ENCODE measurements around the gene CCDC71.

Gene CCDC71

DNA sequence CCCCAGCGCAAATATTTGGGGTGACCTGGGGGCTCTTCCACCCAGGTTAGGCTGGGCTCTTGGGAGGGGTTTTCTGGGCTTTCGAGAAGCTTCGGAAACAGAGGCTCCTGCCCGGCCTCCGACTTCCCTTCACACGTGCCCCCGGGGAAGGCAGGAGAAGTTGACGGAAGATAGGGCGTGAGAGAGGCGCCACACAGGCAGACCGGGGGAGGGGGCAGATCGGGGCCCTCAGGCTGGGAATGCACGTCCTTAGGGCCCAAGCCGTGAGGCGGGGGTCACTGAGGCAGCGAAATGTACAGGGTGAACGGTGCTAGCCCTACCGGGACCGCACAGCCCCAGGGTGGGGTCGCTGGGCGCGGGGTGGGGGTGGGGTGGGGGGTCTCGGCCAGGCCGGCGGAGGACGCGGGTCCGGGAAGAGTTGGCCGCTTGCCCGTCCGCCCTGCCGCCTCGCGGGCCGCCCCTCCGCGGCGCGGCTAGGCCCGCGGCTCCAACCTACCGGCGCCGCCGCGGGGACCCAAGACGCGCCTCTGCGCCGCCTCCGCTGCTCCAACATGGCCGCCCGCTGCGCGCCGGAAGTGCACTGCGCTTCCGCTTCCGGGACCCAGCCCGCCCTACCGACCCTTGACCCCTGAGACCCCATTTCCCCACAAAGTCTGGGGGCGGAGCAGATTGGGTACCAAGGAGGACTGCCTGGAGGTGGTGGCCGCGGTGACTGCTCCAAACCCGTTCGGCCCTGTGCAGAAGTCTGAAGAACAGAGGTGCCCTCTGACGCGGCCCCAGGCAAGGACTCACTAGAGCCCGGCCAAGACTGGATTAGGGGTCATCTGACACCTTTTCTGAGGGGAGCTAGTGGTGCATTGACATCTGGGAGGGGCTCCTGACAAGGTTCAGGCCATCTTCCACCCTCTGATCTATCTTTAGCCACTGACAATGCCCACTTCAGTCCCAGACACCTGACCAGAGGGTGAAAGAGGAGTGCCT, at the start of gene CCDC71:
Gene CCDC71 (minus strand): TSS at position 561 of the 981 bp plus-strand sequence. CDS start 2,123 bp downstream, outside the sequence.
- peak; percentile 56 to 70 (median 61) for DNase-seq

DNA sequence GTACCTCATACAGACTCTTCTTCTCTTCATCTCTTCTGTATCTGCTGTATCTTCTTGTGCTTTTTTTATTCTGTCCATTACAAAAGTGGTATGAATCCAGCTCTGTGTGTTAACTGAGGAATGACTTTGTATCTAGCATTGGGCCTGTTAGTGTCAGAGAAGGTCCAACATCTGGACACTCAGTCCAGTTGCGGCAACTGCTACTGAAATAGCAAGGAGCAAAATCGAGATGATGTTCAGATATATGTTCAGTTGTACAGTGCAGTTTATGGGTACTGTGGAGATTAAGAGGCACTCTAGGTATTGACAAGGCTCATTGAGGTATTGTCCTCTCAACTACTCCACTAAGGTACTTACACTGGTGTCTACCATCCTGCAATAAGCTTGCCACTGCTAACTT, 47.9 kb upstream of the CCDC71 start:
- DNase-seq: no peak

DNA sequence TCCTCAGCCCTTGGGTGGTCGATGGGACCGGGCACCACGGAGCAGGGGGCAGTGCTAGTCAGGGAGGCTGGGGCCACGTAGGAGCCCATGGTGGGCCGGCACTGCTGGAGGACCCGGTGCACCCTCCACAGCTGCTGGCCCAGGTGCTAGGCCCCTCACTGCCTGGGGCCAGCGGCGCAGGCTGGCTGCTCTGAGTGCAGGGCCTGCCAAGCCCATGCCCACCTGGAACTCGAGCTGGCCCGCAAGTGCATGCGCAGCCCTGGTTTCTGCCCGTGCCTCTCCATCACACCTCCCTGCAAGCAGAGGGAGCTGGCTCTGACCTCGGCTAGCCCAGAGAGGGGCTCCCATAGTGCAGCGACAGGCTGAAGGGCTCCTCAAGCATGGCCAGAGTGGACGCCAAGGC, 47.4 kb upstream of the CCDC71 start:
- DNase-seq: no peak

DNA sequence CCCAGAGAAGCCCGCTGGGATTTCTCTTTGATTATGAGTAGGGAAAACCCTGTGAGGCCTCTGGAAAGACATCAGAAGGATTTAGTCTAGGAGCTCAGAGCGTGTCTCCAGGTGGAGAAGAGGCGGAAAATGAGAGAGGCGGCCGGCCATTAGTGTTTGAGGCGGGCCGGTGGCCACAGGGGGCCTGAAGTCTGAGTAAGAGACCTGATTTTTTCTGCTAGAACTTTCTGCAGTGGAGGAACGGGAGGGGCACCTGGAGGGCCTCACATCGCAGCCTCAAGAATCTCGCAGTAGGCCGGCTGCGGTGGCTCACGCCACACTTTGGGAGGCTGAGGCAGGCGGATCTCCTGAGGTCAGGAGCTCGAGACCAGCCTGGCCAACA, 33.8 kb upstream of the CCDC71 start:
- no peak for DNase-seq

DNA sequence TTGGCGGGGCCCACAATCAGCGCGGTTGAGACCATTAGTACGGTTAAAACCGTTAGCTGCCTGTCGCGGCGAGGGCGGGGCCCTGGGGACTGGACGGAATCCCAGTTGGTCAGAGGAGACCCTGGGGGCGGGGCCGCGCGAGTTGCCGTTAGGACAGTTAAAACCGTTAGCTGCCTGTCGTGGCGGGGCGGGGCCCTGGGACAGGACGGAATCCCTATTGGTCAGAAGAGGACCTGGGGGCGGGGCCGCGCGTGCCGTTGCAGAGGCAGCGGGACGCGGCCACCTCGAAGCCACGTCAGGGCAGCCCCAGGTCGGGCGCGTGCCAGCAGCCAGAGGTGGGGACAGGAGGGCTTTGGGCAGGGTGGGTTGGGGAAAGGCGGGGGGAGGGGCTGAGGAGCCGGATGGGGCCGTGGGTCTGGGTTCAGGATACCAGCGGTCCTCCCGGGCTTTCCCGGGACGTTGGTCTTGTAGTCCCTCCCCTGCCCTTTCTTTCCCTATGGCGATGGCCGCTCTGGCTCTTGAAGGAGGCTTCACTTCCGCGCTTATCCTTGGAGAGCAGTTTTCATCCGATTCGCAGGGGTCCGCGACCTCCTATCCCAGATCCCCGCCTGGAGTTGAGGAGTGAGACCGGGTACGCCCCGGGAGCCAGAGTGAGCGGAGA, 33.2 kb upstream of the CCDC71 start:
- DNase-seq: no peak

DNA sequence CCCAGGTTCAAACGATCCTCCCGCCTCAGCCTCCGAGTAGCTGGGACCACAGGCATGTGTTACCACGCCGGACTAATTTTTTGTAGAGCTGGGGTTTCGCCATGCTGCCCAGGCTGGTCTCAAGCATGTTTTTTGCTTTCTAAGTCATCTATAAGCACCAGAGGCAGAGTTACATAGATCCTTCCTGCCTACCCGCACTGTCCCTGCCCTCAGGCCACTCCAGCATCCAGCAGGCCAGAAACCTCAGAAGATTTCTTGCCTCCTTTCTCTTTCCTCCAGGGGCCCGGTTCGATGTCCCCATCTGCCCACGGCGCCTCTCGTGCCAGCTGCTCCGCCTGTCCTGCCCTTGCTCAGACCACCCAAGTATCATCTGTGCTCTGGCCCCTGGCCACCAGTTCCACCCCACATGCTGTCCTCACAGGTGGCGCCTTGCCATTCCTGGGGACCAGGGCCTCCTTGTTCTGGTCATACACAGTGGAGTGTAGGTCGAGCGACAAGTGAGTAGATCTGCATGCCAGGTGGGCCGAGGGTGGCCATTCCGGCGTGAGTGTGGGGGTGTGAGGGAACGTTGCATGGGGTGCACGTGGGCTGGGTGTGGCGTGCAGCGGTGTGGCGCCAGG, 32.6 kb upstream of the CCDC71 start:
- DNase-seq: no peak

DNA sequence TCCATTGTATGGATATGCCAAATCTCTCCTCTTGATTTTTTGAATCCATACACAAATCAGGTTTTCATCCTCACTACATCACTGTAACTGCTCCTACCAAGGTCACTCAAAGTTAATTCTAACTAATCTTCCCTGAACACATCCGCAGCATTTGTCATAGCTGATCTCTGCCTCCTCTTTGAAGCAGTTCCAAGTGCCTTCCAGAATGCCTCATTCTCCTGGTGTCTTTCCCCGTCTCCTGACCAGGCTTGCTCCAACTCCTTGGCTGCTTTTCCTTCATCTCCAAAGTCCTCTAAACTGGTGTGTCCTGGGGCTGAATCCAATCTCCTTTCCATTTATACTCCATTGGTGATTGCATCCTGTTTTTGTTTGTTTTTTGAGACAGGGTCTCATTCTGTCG, 32.0 kb upstream of the CCDC71 start:
- DNase-seq: no peak

DNA sequence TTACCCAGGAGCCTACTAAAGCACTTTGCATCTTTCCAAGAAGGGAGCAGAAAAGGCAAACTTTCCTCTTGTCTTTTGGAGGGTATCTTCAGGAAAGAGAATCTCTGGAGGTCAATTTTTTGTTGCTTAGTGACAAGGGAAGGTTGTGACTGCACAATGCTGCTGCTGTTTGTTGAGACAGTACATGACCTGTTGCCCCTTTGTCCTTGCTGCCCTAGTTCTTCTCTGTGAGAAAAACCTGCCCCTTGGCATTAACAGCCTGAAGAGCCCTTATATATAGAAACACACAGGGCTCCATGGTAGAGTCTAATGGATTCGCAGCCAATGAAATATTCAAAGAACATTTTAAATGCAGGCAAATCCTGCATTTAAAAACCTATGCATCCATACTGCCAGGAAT, 25.6 kb upstream of the CCDC71 start:
- no peak for DNase-seq

DNA sequence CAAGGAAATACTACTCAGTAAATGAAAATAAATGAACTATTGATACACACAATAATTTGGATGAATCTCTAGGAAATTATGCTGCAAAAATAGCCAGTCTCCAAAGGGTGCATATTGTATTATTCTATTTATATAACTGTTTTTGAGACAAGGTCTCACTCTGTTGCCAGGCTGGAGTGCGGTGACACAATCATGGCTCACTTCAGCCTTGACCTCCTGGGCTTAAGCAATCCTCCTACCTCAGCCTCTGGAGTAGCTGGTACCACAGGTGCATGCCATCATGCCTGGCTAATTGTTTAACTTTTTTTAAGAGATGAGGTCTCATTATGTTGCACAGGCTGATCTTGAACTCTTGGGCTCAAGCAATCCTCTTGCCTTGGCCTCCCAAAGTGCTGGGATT, 17.7 kb upstream of the CCDC71 start:
- no peak for DNase-seq

DNA sequence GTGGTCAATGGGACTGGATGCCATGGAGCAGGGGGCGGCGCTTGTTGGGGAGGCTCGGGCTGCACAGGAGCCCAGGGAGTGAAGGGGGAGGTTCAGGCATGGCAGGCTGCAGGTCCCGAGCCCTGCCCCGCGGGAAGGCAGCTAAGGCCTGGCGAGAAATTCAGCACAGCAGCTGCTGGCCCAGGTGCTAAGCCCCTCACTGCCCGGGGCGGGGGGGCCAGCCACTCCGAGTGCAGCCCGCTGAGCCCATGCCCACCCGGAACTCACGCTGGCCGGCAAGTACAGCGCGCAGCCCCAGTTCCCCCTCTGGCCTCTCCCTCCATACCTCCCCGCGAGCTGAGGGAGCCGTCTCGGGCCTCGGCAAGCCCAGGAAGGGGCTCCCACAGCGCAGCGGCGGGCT, 16.6 kb upstream of the CCDC71 start:
- DNase-seq: no peak

DNA sequence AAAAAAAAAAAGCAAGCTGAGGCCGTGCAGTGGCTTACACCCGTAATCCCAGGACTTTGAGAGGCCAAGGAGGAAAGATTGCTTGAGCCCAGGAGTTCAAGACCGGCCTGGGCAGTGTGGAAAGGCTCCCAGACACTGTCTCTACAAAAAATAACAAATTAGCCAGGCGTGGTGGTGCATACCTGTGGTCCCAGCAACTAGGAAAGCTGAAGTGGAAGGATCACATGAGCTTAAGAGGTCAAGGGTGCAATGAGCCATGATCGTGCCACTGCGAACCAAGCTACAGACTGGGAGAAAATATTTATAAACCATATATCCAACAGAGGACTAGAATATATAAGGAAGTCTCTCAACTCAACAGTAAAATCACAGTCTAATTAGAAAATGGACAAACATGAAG, 15.2 kb upstream of the CCDC71 start:
- DNase-seq: no peak

DNA sequence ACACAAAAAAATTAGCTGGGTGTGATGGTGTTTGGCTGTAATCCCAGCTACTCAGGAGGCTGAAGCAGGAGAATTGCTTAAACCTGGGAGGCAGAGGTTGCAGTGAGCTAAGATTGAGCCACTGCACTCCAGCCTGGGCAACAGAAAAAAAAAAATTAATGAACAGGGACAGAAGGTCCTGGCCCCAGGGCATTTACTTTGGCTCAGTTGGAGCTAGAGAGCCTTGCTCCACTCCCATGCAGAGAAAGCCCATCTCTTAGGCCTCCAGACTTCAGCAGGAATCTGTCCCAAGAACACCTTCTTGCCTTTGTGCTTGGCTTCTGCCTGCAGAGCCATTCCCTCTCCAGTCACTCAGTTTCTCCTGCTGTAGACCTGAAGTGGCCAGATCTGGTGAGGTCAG, 14.0 kb upstream of the CCDC71 start:
- DNase-seq: no peak

DNA sequence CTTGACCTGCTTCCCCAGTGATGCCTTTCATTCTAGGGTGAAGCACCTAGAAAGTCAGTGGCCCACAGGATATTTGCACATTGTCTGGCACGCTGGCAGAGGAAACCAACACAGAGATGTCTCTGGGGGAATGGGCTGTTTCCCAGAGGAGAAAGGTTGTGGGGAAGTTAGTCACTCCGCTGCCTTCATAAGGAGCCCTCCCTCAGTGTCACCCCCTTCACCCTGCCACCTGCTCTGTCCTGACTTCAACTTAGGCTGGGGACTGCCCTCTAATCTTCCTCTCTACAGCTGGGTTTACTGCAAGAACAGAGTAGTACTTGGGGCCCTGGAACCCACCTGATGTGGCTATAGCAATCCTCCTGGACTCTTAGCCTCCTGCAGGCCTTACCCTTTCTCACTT, 10.9 kb upstream of the CCDC71 start:
- DNase-seq: no peak

DNA sequence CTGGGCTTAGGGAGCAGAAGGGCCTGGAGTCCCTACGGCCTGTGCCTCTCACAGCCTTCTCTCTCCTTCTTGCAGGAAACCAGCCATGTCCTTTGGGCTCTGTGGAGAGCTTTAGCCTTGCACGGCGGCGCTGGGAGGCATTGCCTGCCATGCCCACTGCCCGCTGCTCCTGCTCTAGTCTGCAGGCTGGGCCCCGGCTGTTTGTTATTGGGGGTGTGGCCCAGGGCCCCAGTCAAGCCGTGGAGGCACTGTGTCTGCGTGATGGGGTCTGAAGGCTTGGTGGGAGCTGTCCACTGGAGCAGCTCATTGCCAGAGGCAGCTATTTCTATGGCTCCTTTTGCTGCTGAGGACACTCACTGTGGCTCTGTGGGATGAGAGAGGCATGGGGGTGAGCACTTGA, 9.4 kb upstream of the CCDC71 start:
- DNase-seq: no peak

DNA sequence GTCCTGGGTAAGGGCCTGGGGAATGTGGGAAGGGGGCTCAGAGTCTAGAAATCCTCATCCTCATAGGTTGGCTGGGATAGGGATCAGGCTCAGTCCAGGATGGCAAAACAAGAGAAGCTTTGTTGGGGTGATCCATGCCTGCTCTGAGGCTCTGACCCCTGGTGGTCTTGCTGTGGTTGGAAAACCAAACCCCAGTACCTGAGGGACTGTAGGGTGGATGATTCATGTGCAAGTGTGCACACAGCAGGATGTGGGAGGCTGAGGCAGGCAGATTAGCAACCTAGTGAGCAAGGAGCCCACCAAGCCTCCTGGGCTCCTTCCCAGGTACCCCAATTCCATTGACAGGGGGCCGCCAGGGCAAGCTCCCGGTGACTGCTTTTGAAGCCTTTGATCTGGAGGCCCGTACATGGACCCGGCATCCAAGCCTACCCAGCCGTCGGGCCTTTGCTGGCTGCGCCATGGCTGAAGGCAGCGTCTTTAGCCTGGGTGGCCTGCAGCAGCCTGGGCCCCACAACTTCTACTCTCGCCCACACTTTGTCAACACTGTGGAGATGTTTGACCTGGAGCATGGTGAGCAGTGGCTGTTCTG, 8.4 kb upstream of the CCDC71 start:
- DNase-seq: no peak

DNA sequence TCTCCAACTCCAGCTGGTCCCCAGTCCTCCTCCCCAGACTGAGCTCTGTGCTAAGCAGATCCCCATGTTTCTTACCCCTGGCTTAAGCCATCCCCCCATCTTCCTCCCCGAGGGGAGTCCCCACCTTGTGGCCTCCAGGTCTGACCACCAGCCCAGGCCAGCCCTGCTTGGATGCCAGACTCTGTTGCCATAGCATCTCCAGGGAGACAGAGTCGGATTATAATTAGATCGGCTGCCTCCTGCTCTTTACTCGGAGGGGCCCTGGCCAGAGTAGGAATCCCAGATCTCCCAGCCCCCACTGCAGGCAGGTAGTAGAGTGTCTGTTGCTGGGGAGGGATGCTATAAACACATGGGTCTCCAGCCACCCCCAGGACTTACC, 7.7 kb upstream of the CCDC71 start:
- peak in 2 of 3 experiments; percentile 72 to 89 for DNase-seq

DNA sequence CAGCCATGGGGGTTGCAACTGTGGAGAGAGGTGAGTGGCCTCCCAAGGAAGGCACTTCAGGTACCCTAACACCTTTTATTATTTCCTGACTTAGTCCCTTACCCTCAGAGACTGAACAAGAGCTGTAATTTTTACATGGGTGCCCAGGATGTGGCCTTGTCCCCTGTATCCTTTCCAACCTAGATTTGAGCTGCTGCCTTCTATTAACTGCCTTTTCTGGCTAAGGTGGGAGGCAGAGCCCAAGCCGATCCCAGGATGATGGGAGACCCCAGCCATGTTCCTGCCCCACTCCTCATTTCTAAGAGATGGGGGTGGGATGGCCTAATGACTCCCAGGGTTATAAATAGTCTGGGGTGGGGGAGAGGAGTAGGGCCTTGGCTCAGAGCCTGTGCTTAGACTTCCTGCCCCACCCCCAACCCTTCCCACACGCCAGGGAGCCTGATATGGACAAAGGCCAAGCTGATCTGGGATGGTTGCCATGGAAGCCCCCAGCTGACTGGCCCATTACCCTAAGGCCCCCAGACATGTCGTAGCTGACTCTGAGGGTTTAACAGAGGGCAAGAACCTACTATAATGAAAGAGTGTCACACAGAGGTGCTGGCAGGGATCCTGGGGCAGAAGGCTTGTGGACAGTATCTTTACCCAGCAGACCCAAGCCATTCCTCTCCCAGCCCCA, 7.1 kb upstream of the CCDC71 start:
- peak in 2 of 3 experiments; percentile 73 to 90 for DNase-seq

DNA sequence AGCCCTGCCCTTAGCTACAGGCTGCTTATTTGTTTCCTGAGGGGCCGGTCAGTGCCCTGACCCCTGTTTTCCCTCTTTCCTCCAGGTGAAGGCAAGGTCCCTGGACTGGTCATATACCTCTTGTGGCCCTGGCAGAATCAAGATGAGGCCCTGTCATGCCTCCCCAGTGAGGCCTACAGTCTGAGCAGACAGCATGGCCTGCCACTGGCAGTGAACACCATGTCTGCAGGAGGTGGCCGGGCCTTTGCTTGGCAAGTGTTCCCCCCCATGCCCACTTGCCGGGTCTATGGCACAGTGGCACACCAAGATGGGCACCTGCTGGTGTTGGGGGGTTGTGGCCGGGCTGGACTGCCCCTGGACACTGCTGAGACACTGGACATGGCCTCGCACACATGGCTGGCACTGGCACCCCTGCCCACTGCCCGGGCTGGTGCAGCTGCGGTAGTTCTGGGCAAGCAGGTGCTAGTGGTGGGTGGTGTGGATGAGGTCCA, 6.5 kb upstream of the CCDC71 start:
- no peak for DNase-seq

DNA sequence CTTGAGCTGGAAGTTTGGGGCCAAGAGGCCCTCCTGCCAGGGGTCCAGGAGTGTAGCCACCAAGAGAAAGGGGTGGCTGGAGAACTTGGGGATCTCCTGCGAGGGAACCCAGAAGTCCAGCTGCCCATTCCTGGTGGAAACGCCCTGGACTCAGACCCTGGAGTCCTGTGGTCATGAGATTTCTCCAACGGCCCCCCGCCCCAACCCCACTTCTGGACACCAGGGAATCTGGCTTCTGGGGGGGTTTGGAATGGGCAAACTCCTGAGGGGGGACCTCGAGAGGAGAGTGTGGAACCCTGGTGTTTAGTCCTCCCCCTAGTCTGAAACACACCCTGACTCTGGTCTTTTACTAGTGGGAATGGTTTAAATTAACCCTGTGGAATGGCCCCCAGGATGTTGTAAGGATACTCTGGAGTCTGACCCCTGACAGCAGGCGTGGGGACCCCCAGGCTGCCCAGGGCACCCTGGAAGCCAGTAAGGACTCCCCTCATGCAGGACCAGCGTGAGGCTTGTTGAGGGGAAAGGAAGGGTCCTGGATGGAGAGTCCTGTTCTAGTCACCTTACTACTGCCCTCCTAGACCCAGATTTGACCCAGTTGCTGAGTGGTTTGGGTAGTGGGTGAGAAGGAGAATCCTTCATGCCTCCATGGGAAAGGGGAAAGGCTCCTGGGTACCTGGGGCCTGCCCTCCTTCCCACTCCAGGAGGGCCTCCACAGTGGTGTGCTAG, 5.8 kb upstream of the CCDC71 start:
- DNase-seq: no peak

DNA sequence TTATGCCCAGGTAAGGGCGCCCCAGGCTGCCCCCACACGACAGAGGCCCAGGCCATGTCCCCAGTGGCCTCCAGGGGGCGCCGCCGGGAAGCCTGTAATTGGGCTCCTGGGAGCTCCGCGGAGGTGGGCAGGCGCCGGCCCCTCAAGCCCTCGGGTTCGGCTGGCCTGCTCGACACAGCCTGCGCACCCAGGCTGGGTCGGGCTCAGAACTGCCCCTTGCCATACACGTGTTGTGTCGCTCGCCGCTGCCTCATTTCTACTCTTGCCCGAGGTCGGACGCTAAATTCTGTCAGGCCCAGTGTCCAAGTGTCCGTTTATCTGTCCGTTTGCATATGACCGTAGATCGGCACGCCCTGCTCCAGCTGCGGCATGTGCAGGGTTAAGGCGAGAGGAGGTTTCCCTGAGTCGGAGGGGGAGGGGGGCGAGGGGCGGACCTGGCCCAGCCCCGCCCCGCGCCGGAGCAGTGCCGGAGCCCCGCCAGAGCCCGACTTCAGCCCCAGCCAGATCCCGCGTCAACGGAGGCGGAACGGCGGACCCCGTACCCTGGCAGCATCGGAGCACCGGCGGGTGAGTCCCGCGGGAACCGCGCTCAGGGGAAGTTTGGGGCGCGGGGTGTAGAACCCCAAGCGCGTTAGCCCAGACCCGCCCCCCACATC, 5.1 kb upstream of the CCDC71 start, which contains the start of gene KLHDC8B:
Gene KLHDC8B (plus strand): TSS at position 480 of the 656 bp plus-strand sequence. CDS start 1,172 bp downstream, outside the sequence.
- DNase-seq: peak; percentile 19 to 89 (median 79)

DNA sequence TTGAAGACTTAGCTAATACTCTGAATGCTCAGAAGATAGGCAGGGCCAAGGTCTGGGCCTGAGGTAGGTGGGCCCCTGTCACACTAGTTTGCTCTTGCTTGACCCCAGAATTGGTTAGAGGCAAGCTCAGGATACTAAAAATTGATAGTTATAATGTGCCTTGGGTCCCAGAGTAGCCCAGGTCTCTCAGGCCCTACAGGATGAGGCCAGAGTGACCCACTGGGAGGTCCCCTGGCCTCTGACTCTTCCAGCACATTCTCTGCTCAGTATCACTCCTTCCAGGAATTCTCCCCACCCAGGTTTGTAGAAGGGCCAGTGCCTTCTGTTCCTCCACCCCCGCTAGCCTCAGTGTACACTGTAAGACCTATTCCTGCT, 4.6 kb upstream of the CCDC71 start:
- no peak for DNase-seq
